Measurements from ENCODE around the gene SPATA3. TPM values are rescaled to one million over a fixed set of nuclear protein-coding genes. Genes with fewer than 3 reads are reported as not detected.

SPATA3 gene
- total and polyA plus RNA-seq, 2 of the 13 experiments (the other 11 are each of a cell fraction or from before 2014, with no cell fraction given), result not detected

GRCh38 chr2:231056453-231057416 is 60.8 kb downstream of the SPATA3 start, which contains the start of gene PSMD1 (continued):
- peak; percentile 99 for TF ChIP-seq ZNF574 (CRISPR knock-in tag; IDR thresholded peaks at IDR 0.05)
- peak in 1 of 2 experiments; percentile 79; a peak in 2 of 4 replicates for TF ChIP-seq KLF16 (CRISPR knock-in tag; IDR thresholded peaks at IDR 0.05)
- no peak for TF ChIP-seq SRF (IDR thresholded peaks at IDR 0.05; ENCODE audit: low read depth, low read length)
- TF ChIP-seq ZSCAN25 (CRISPR knock-in tag; IDR thresholded peaks at IDR 0.05), result 0 out of 2 replicates have a peak, but pooled peaks have one; percentile 46
- TF ChIP-seq AGO1 (IDR thresholded peaks at IDR 0.05; ENCODE audit: low read depth, low read length, poor library complexity, severe bottlenecking), result no peak

- Histone ChIP-seq H2AFZ (ENCODE audit: low read length) (no peak overlapping the region), H3K79me2 (ENCODE audit: insufficient read depth, low read length) (peaks cover 52% of the 10 kb centered on the region), H3K4me3 (replicated peaks in 1 of 3; ENCODE audit: insufficient read depth in 1 of 3, low read depth in 2 of 3, low read length in 3 of 3) (peak overlapping the region; percentile 83 to 99 (median 96)), H3K9me3 (ENCODE audit: low read length) (no peaks in the 10 kb centered on the region), H3K36me3 (replicated peaks in 1 of 2; ENCODE audit: control insufficient read depth in 1 of 2, insufficient read depth in 2 of 2, low read length in 2 of 2) (peaks cover 3 to 19% of the 10 kb centered on the region in 2 experiments), H3K27me3 (ENCODE audit: control insufficient read depth in 1 of 2, insufficient read depth in 2 of 2, low read length in 2 of 2) (no peaks in the 10 kb centered on the region; a peak in 1 of 5 replicates), H3K4me1 (ENCODE audit: insufficient read depth, low read length) (peaks cover 49% of the 10 kb centered on the region), H3K27ac (ENCODE audit: extremely low read length, insufficient read depth, low read length) (peak overlapping the region; percentile 95), H3K9ac (ENCODE audit: insufficient read depth, low read depth, low read length) (peak overlapping the region; percentile 98), H3K4me2 (ENCODE audit: low read depth, low read length) (peak overlapping the region; percentile 85), H4K20me1 (ENCODE audit: insufficient read depth, low read length) (peaks cover 19% of the 10 kb centered on the region; the same call in 1 of the 2 replicates)
- ATAC-seq (peak; percentile 13; the same call in 2 of the 3 replicates), DNase-seq (ENCODE audit: low spot score) (no peak), FAIRE-seq (no peak)
- in situ Hi-C loops (cut with HindIII; ENCODE audit: extremely low pct_ligation_motif_present, low pct_unique_long_range_greater_than_20kb), result no loop called here
- BruUV-seq (replicated peaks), result no TSS peak
- WGBS (ENCODE audit: low lambda C conversion rate), result 0% methylated on average over 10 of the region's 10 CpGs
- POLR2A ChIA-PET, result interaction anchor here (0.9 to 1.4 kb wide), 4 partner anchors 10 to 407 kb away, joined by 3 to 5 read pairs (median 4); partner anchors contain the start of gene NCL
- intact Hi-C loops (cut with micrococcal nuclease; ENCODE audit: unreplicated experiment), result loop anchor here (5.0 to 10.0 kb wide), 2 partner anchors 135 to 193 kb away; partner anchors contain the start of gene ITM2C
- CTCF ChIA-PET (ENCODE audit: low intra/inter-chr PET ratio, low total read pairs), result no interaction called here
- TF ChIP-seq HES4 (CRISPR knock-in tag; IDR thresholded peaks at IDR 0.05; ENCODE audit: borderline replicate concordance) (no peak), PHF20 (CRISPR knock-in tag; IDR thresholded peaks at IDR 0.05) (no peak), TAF15 (IDR thresholded peaks at IDR 0.05; ENCODE audit: low read depth, low read length, poor library complexity, severe bottlenecking) (no peak), ZNF614 (CRISPR knock-in tag; IDR thresholded peaks at IDR 0.05; ENCODE audit: borderline replicate concordance) (0 out of 2 replicates have a peak, but pooled peaks have one; percentile 26), ZNF280B (CRISPR knock-in tag; IDR thresholded peaks at IDR 0.05; ENCODE audit: borderline replicate concordance) (no peak)
Measured at GRCh38 chr2:231057590-231057989, 61.7 kb downstream of the SPATA3 start.
